OCI-LY7 (cell line): Measurements from ENCODE around the gene ANKRD10. TPM values are rescaled to one million over a fixed set of nuclear protein-coding genes. Genes with fewer than 3 reads are reported as not detected.

Experiments used
- BruUV-seq: library from RNA; stranded (reverse); fragments of 400-500 nt; replicated peaks from 2 replicates; lab custom pipeline; 2021; lab: Mats Ljungman, UMichigan
- CTCF ChIA-PET: fragments of 300-600 bp; sonication (Branson Sonifier 250); formaldehyde crosslinking; loops from one replicate; lab custom pipeline; 2022; ENCODE audit warnings: antibody characterized with exemption; ENCODE audit not compliant: unreplicated experiment; lab: Charles Lee
- POLR2A ChIA-PET: fragments of 300-600 bp; sonication (Branson Sonifier 250); formaldehyde crosslinking; loops from one replicate; lab custom pipeline; 2022; ENCODE audit warnings: antibody characterized with exemption; lab: Charles Lee
- DNase-seq: peaks from one replicate; pipeline ENCODE4 v3.0.0-alpha.2; 2015; ENCODE audit warnings: low spot score
- H2AFZ ChIP-seq: fragments of 200-600 bp; sonication (generic), shearing (Covaris generic); 2 replicates; pipeline ENCODE4 v1.6.1; 2014; ENCODE audit warnings: mild to moderate bottlenecking, antibody characterized with exemption, low read length, moderate library complexity
- H3K27ac ChIP-seq: fragments of 200-600 bp; sonication (generic); 2 replicates; pipeline ENCODE4 v1.5.1; 2014; ENCODE audit warnings: mixed run types, low read depth, mild to moderate bottlenecking, moderate library complexity, low read length, inconsistent platforms; ENCODE audit not compliant: poor library complexity, severe bottlenecking
- H3K36me3 ChIP-seq: fragments of 200-600 bp; sonication (generic); 2 replicates; pipeline ENCODE4 v1.6.1; 2014; ENCODE audit warnings: mild to moderate bottlenecking, antibody characterized with exemption, low read length, moderate library complexity, mixed read lengths; ENCODE audit not compliant: insufficient read depth
- H3K4me1 ChIP-seq: fragments of 200-600 bp; sonication (generic); 2 replicates; pipeline ENCODE4 v1.5.1; 2014; ENCODE audit warnings: mild to moderate bottlenecking, low read length; ENCODE audit not compliant: insufficient read depth, poor library complexity, severe bottlenecking
- H3K4me2 ChIP-seq: fragments of 200-600 bp; sonication (generic); 2 replicates; pipeline ENCODE4 v1.6.1; 2014; ENCODE audit warnings: mild to moderate bottlenecking, low read length
- H3K4me3 ChIP-seq: fragments of 200-600 bp; sonication (generic); 2 replicates; pipeline ENCODE4 v1.5.1; 2014; ENCODE audit warnings: mild to moderate bottlenecking, low read depth, low read length; ENCODE audit not compliant: poor library complexity, severe bottlenecking
- H3K79me2 ChIP-seq: fragments of 200-600 bp; sonication (generic); 2 replicates; pipeline ENCODE4 v1.6.1; 2016; ENCODE audit warnings: low read depth, mild to moderate bottlenecking, low read length, moderate library complexity, mixed read lengths; ENCODE audit not compliant: insufficient read depth
- H3K9me2 ChIP-seq: fragments of 200-600 bp; sonication (generic); 2 replicates; pipeline ENCODE4 v1.6.1; 2016; ENCODE audit warnings: mild to moderate bottlenecking, low read length, mixed read lengths; ENCODE audit not compliant: insufficient read depth
- H3K9me3 ChIP-seq: fragments of 200-600 bp; sonication (generic); 2 replicates; pipeline ENCODE4 v1.6.1; 2014; ENCODE audit warnings: mild to moderate bottlenecking, mixed run types, low read length, mixed read lengths
- H4K20me1 ChIP-seq: fragments of 200-600 bp; sonication (generic); 2 replicates; pipeline ENCODE4 v1.6.1; 2014; ENCODE audit warnings: mild to moderate bottlenecking, antibody characterized with exemption, low read length, moderate library complexity, mixed read lengths; ENCODE audit not compliant: insufficient read depth
- CTCF ChIP-seq: fragments of 200-600 bp; sonication (generic); conservative IDR thresholded peaks from 2 replicates; pipeline ENCODE4 v1.5.1; 2014; ENCODE audit warnings: mild to moderate bottlenecking, antibody characterized with exemption, low read length, moderate library complexity, mixed read lengths
- EZH2phosphoT487 ChIP-seq: fragments of 200-600 bp; sonication (generic); IDR thresholded peaks from 2 replicates; pipeline ENCODE4 v1.6.1; 2018; ENCODE audit warnings: low read depth, borderline replicate concordance, mild to moderate bottlenecking, mixed run types, antibody characterized with exemption, low read length, moderate library complexity, mixed read lengths
- intact Hi-C: fragments of 100-400 bp; cut with micrococcal nuclease; formaldehyde crosslinking; loops from one replicate; pipeline ENCODE4 v1.10.0; 2022; ENCODE audit not compliant: unreplicated experiment
- total RNA-seq, 2 experiments: library from RNA; depleted of rRNA in 1 of 2; stranded (reverse); fragments of >200 nt in 1 of 2; shearing (Covaris generic) in 1 of 2; gene quantifications; 2 replicates each; pipeline ENCODE4 v1.2.3, GENCODE V29; 2014 to 2022

ANKRD10 gene
- total RNA-seq, 2 experiments from 2014 or later, result 82.8 to 86.0 TPM

GRCh38 chr13:110832531-110832930 lies 82.3 kb downstream of the ANKRD10 start:
- Histone ChIP-seq H3K4me1 (no peaks in the 10 kb centered on the region), H3K36me3 (no peaks in the 10 kb centered on the region), H2AFZ (no peak overlapping the region), H3K9me2 (no peaks in the 10 kb centered on the region), H3K79me2 (no peaks in the 10 kb centered on the region), H3K27ac (no peak overlapping the region), H3K4me2 (no peak overlapping the region), H3K9me3 (no peaks in the 10 kb centered on the region), H3K4me3 (no peak overlapping the region), H4K20me1 (no peaks in the 10 kb centered on the region)
- no TSS peak for BruUV-seq
- CTCF ChIA-PET, result no interaction called here
- no peak for DNase-seq
- TF ChIP-seq CTCF (no peak), EZH2phosphoT487 (no peak)
- POLR2A ChIA-PET, result no interaction called here
- intact Hi-C loops, result no loop called here

GRCh38 chr13:110832205-110832479 lies 82.7 kb downstream of the ANKRD10 start:
- intact Hi-C loops, result no loop called here
- TF ChIP-seq CTCF, result no peak
- TF ChIP-seq EZH2phosphoT487, result no peak
- Histone ChIP-seq H3K9me3 (no peaks in the 10 kb centered on the region), H3K4me2 (no peak overlapping the region), H3K36me3 (no peaks in the 10 kb centered on the region), H3K9me2 (no peaks in the 10 kb centered on the region), H4K20me1 (no peaks in the 10 kb centered on the region), H3K79me2 (no peaks in the 10 kb centered on the region), H3K4me3 (no peak overlapping the region), H3K27ac (no peak overlapping the region), H3K4me1 (no peaks in the 10 kb centered on the region), H2AFZ (no peak overlapping the region)
- ChIA-PET CTCF (no interaction called here), POLR2A (no interaction called here)
- DNase-seq, result no peak
- no TSS peak for BruUV-seq

DNA sequence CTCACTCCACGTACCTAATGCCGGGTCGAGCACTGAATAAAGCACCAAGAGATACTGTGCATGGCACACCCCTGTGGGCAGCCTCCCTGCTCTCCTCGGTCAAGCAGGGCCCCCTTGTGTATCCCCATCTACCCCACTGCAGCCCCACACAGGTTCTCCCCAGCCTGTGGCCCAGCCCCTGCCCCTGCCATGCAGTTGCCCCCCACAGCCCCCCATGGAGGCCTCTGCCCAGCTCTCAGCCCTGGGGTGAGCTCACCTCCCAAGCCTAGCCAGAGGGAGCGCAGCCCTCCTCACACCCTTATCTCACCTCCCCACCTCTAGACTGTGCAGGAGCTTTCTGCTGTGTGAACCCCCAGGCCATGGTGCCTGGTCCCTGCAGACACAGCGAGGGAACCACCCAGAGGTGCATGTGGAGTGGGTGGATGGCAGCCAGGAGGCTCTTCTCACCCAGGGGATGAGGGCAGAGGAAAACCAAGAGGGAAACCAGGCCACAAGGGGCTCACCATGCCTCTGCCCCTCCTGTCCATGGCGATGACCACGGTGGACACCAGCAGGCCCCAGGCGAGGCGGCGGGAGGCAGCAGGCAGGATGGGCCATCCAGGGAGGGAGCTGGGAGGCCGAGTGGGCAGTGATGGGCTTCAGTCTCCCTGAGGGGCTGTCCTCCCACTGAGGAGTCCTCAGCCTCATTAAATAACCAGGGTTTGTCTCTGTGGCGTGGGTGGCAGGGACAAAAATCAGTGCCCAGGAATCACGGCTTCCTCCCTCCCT lies 83.2 kb downstream of the ANKRD10 start:
- H3K9me2 ChIP-seq, result no peaks in the 10 kb centered on the region
- ChIA-PET POLR2A (no interaction called here), CTCF (no interaction called here)
- H2AFZ ChIP-seq, result no peak overlapping the region
- no peaks in the 10 kb centered on the region for H3K4me1 ChIP-seq
- no peak for TF ChIP-seq EZH2phosphoT487
- TF ChIP-seq CTCF, result no peak
- no peaks in the 10 kb centered on the region for H3K79me2 ChIP-seq
- DNase-seq, result no peak
- H3K36me3 ChIP-seq, result no peaks in the 10 kb centered on the region
- H3K4me2 ChIP-seq, result no peak overlapping the region
- no peaks in the 10 kb centered on the region for H3K9me3 ChIP-seq
- H3K4me3 ChIP-seq, result no peak overlapping the region
- H3K27ac ChIP-seq, result no peak overlapping the region
- intact Hi-C loops, result no loop called here
- BruUV-seq, result no TSS peak
- H4K20me1 ChIP-seq, result no peaks in the 10 kb centered on the region
